C4-2B (cell line): ENCODE measurements around the gene LHFPL5.

ENCODE experiments used
- H3K27ac ChIP-seq: fragments of 450-650 bp; 2 replicates; pipeline ENCODE4 v1.5.1; 2017
- ZFX ChIP-seq: fragments of 450-650 bp; IDR thresholded peaks from 2 replicates; pipeline ENCODE4 v1.6.1; 2017
- TF ChIP-seq, protein P1 (sequence below): fragments of 450-650 bp; conservative IDR thresholded peaks from 2 replicates; pipeline ENCODE4 v1.5.1; 2017; ENCODE audit warnings: mild to moderate bottlenecking

The LHFPL5 gene

DNA sequence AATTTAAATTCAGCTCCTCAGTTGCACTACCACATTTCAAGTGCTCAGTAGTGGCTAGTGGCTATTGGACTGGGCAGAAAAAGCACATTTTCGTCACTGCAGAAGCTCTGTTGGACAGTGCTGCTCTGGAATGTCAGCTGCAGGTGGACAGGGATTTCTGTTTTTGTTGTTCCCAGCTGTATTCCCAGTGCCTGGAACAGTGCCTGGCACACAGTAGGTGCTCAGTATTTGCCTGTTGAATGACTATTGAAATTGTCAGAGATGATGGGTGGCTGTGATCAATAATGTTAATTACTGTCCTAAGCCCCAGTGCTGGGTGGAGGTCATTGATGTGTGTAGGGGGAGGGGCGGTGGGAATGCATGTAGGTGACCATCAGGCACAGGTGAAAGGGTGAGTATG lies 18.9 kb upstream of the LHFPL5 start:
- H3K27ac ChIP-seq = no peak overlapping the region
- no peak for TF ChIP-seq ZFX
- TF ChIP-seq, protein P1, sequence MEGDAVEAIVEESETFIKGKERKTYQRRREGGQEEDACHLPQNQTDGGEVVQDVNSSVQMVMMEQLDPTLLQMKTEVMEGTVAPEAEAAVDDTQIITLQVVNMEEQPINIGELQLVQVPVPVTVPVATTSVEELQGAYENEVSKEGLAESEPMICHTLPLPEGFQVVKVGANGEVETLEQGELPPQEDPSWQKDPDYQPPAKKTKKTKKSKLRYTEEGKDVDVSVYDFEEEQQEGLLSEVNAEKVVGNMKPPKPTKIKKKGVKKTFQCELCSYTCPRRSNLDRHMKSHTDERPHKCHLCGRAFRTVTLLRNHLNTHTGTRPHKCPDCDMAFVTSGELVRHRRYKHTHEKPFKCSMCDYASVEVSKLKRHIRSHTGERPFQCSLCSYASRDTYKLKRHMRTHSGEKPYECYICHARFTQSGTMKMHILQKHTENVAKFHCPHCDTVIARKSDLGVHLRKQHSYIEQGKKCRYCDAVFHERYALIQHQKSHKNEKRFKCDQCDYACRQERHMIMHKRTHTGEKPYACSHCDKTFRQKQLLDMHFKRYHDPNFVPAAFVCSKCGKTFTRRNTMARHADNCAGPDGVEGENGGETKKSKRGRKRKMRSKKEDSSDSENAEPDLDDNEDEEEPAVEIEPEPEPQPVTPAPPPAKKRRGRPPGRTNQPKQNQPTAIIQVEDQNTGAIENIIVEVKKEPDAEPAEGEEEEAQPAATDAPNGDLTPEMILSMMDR = no peak

DNA sequence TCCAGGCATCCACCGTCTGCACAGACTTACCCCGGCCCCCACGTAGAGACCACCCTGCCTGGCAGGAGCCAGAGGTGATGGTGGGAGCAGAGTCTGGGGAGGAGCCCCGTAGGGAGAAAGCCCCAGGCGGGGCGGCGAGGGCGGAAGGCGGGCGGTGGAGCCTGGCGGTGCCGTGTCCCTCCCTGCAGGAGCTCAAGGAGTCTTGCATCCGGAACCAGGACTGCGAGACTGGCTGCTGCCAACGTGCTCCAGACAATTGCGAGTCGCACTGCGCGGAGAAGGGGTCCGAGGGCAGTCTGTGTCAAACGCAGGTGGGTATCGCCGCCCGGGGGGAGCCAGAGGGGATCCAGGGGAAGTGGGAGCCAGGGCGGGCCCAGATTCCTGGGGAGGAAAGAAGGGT lies 18.3 kb upstream of the LHFPL5 start:
- TF ChIP-seq ZFX = no peak
- TF ChIP-seq, protein P1 = no peak
- H3K27ac ChIP-seq = no peak overlapping the region

DNA sequence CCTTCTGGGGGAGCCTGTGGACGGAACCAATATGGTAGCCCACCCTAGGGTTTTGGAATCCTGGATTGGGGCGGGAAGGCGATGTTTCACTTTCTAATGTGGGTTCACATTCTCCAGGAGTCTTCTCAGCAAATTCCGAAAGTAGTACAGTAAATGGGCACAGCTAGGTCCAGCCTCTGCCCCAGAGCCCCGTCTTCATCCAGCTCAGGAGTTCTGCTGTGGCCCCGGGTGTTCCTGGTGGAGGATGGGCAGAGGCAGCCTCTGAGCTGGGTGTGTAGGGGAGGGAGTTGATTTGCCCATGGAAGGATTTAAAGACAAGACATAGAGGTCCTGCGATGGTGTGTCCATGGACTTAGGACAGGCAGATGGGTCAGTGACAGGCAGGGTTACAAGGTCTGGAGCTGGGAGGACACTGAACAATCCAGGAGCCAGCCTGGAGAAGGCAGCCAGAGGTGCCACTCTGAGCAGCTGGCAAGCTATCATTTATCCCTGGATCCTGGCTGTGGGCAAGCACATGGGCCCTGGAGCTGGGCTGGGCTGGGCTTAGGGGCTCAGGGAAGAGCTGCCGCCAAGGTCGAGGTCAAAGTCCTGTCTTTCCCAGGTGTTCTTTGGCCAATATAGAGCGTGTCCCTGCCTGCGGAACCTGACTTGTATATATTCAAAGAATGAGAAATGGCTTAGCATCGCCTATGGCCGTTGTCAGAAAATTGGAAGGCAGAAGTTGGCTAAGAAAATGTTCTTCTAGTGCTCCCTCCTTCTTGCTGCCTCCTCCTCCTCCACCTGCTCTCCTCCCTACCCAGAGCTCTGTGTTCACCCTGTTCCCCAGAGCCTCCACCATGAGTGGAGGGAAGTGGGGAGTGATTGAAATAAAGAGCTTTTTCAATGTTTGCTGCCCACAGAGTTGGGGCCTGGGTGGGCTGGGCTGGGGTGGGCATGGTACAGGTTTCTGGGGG lies 17.6 kb upstream of the LHFPL5 start:
- no peak overlapping the region for H3K27ac ChIP-seq
- TF ChIP-seq, protein P1 = no peak
- TF ChIP-seq ZFX = no peak

DNA sequence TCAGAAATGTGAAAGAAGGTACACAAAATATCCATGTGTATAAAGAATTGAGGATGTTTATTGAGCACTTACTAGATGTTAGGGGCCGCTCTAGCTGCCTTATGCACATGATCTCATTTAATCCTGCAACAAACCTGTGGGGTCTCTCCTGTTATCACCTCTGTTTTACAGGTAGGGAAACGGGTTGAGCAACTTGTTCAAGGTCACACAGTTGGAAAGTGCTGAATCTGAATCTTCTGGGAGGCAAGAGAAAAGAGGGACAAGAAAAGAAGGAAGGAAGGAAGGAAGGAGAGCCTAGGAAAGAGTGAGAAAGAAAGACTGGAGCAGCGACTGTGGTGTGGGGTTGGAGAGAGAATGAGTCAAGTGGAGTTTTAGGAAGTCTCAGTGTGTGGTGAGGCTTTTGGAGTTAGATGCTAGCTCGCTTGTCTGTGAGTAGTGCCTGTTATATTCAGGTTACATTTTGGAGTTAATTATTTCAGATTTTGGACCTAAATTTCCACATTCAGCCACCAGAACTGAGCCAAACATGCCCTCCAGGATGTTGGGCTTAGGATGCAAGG lies 16.6 kb upstream of the LHFPL5 start:
- TF ChIP-seq, protein P1 = no peak
- TF ChIP-seq ZFX = no peak
- no peak overlapping the region for H3K27ac ChIP-seq

DNA sequence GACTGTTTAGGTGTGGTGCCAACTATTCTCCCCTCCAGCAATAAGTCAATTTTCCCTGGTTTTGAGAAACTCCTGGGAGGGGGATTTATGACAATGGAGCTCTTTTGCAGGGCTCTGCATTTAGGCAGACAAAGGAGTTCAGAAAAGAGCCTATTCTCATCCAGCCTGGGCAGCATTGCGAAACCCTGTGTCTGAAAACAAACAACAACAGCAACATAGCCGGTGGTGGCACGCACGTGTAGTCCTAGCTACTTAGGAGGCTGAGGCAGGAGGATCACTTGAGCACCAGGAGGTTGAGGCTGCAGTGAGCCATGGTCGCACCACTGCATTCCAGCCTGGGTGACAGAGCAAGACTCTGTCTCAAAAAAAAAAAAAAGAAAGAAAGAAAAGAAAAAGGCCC lies 14.5 kb upstream of the LHFPL5 start:
- TF ChIP-seq ZFX = no peak
- TF ChIP-seq, protein P1 = no peak
- no peak overlapping the region for H3K27ac ChIP-seq

DNA sequence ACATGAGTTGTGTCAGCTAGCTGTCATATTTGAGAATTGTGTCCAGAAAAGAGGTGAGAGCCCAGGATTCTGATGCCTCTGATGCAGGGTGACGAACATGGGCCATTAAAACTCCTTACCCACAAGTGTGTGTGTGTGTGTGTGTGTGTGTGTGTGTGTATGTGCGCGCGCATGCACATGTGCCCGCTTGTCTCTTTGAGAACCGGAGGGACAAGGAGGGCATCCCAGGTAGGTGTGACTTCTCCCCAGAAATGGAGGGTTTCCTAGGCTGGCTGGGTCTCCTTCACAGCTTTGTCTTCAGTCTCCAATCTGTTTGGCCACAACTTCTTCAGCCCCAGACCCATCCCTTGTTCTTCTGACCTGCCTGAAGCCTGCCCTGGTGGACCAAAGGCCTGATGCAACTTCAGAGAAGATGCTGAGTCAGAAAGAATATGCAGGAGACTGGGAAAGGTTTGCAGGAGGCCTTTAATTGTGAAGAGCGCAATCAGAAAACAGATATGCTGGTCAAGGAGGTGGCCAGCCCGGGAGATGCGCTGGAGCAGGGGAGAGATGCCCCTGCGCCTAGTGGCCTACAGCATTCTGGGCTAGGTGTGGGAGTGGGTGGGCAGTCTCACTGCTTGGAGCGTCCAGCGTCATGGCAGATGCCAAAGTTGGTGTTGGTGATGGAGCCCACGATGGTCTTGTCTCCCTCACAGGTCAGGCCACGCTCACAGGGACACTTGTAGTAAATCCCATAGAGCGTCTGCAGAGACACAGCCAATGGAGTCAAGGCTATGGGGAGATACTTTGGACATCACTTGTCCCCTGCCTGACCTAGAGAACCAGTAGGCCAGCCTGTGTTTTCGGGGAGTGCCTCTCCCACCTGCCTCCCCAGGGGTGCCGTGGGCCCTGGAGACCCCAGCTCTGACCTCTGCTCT lies 10.4 kb upstream of the LHFPL5 start:
- H3K27ac ChIP-seq = no peak overlapping the region
- TF ChIP-seq ZFX = no peak
- TF ChIP-seq, protein P1 = no peak
